Neural crest cell (in vitro differentiated cells): ENCODE measurements around the gene CDH23. TPM values are rescaled to one million over a fixed set of nuclear protein-coding genes. Genes with fewer than 3 reads are reported as not detected.

ENCODE experiments used
- DNase-seq: peaks from one replicate; pipeline ENCODE4 v3.0.0; 2021; ENCODE audit warnings: low read depth, mixed read lengths, low spot score
- H3K27ac Mint-ChIP-seq: one replicate; pipeline ENCODE4 v1.8.0; 2021; ENCODE audit warnings: mild to moderate bottlenecking, mixed read lengths; ENCODE audit not compliant: unreplicated experiment
- H3K27me3 Mint-ChIP-seq: 2 replicates; pipeline ENCODE4 v1.8.0; 2021; ENCODE audit warnings: low read depth, mild to moderate bottlenecking, mixed read lengths
- H3K36me3 Mint-ChIP-seq: 2 replicates; pipeline ENCODE4 v1.8.0; 2021; ENCODE audit warnings: low read depth, mild to moderate bottlenecking, mixed read lengths
- H3K4me1 Mint-ChIP-seq: 2 replicates; pipeline ENCODE4 v1.8.0; 2021; ENCODE audit warnings: mixed read lengths
- H3K4me3 Mint-ChIP-seq: one replicate; pipeline ENCODE4 v1.8.0; 2021; ENCODE audit warnings: mild to moderate bottlenecking, mixed read lengths
- H3K9me3 Mint-ChIP-seq: 2 replicates; pipeline ENCODE4 v1.8.0; 2021; ENCODE audit warnings: mixed read lengths
- CTCF ChIP-seq: fragments of 200-600 bp; sonication (generic); conservative IDR thresholded peaks from 2 replicates; pipeline ENCODE4 v1.5.0; 2021; ENCODE audit warnings: antibody characterized with exemption, mild to moderate bottlenecking
- total RNA-seq: library from RNA; stranded (reverse); gene quantifications from 2 replicates; pipeline ENCODE4 v1.2.1, GENCODE V29; 2021

The CDH23 gene
- total RNA-seq, 1 donor from 2014 or later, result 2.6 TPM

- Mint-ChIP-seq H3K27ac (no peak overlapping the region), H3K4me1 (no peaks in the 10 kb centered on the region), H3K4me3 (no peak overlapping the region), H3K9me3 (no peaks in the 10 kb centered on the region), H3K36me3 (no peaks in the 10 kb centered on the region), H3K27me3 (no peaks in the 10 kb centered on the region)
- TF ChIP-seq CTCF, result no peak
- no peak for DNase-seq
Measured at GRCh38 chr10:71567006-71567405, 170.3 kb downstream of the CDH23 start.

GRCh38 chr10:71568896-71569492 lies 172.3 kb downstream of the CDH23 start:
- no peak for TF ChIP-seq CTCF
- Mint-ChIP-seq H3K27me3 (no peaks in the 10 kb centered on the region), H3K4me3 (no peak overlapping the region), H3K36me3 (no peaks in the 10 kb centered on the region), H3K27ac (no peak overlapping the region), H3K4me1 (no peaks in the 10 kb centered on the region), H3K9me3 (no peaks in the 10 kb centered on the region)
- DNase-seq, result no peak

GRCh38 chr10:71569775-71570588 lies 173.3 kb downstream of the CDH23 start:
- H3K9me3 Mint-ChIP-seq, result no peaks in the 10 kb centered on the region
- DNase-seq, result peak; percentile 93
- TF ChIP-seq CTCF, result peak; percentile 87
- H3K4me3 Mint-ChIP-seq, result no peak overlapping the region
- no peaks in the 10 kb centered on the region for H3K4me1 Mint-ChIP-seq
- H3K27me3 Mint-ChIP-seq, result no peaks in the 10 kb centered on the region
- H3K36me3 Mint-ChIP-seq, result no peaks in the 10 kb centered on the region
- no peak overlapping the region for H3K27ac Mint-ChIP-seq

GRCh38 chr10:71571460-71572175 lies 174.9 kb downstream of the CDH23 start:
- TF ChIP-seq CTCF, result no peak
- Mint-ChIP-seq H3K27me3 (no peaks in the 10 kb centered on the region), H3K27ac (no peak overlapping the region), H3K4me1 (no peaks in the 10 kb centered on the region), H3K4me3 (no peak overlapping the region), H3K36me3 (no peaks in the 10 kb centered on the region), H3K9me3 (no peaks in the 10 kb centered on the region)
- DNase-seq, result no peak

- no peaks in the 10 kb centered on the region for H3K4me1 Mint-ChIP-seq
- H3K36me3 Mint-ChIP-seq, result no peaks in the 10 kb centered on the region
- no peaks in the 10 kb centered on the region for H3K9me3 Mint-ChIP-seq
- no peak for TF ChIP-seq CTCF
- H3K27me3 Mint-ChIP-seq, result no peaks in the 10 kb centered on the region
- no peak overlapping the region for H3K27ac Mint-ChIP-seq
- H3K4me3 Mint-ChIP-seq, result no peak overlapping the region
- no peak for DNase-seq
Measured at GRCh38 chr10:71572962-71573361, 176.2 kb downstream of the CDH23 start.
